WTC11 (cell line): ENCODE data around the gene STX17.

Source experiments
- ATF2 ChIP-seq: sonication (generic); formaldehyde crosslinking; IDR thresholded peaks from 2 replicates; pipeline ENCODE4 v1.8.1; 2022; ENCODE audit warnings: low read depth, missing genetic modification reagents, borderline replicate concordance
- ATF3 ChIP-seq: sonication (generic); formaldehyde crosslinking; conservative IDR thresholded peaks from 2 replicates; pipeline ENCODE4 v1.8.1; 2022; ENCODE audit warnings: mild to moderate bottlenecking, missing genetic modification reagents
- CTCF ChIP-seq: fragments of 200-600 bp; IDR thresholded peaks from 2 replicates; pipeline ENCODE4 v1.8.0; 2022; ENCODE audit warnings: antibody characterized with exemption
- PRDM15 ChIP-seq: sonication (generic); formaldehyde crosslinking; IDR thresholded peaks from 2 replicates; pipeline ENCODE4 v1.8.0; 2022; ENCODE audit warnings: missing genetic modification reagents
- ZBTB21 ChIP-seq: sonication (generic); formaldehyde crosslinking; IDR thresholded peaks from 2 replicates; pipeline ENCODE4 v1.8.1; 2023; ENCODE audit warnings: mild to moderate bottlenecking, missing genetic modification reagents, borderline replicate concordance
- ZNF396 ChIP-seq: fragments of 250-450 bp; sonication (Bioruptor Pico); IDR thresholded peaks from 2 replicates; pipeline ENCODE4 v1.8.0; 2021; ENCODE audit warnings: mild to moderate bottlenecking, moderate library complexity, borderline replicate concordance

- no peak for TF ChIP-seq PRDM15 (CRISPR knock-in tag)
- TF ChIP-seq ZNF396 (CRISPR knock-in tag) = no peak
- TF ChIP-seq ATF3 (CRISPR knock-in tag) = no peak
- TF ChIP-seq CTCF = no peak
- no peak for TF ChIP-seq ATF2
- TF ChIP-seq ZBTB21 = no peak
Observed at GRCh38 chr9:99911600-99911999, 5.1 kb downstream of the STX17 start.
